Cardiac fibroblast (primary cell): ENCODE measurements around the gene NAA20.
A peak's percentile ranks its signal among the peaks of the same experiment; 100 is the strongest.

Experiments used
- DNase-seq, 2 donors: peaks; one replicate each; pipeline versions ENCODE4 v3.0.0 to v3.0.0-alpha.2; 2010; ENCODE audit warnings: low read depth in 2 of 2
- H3K4me3 ChIP-seq, 2 donors: replicated peaks in 1 of 2; 1 replicate in 1 of 2; 2 replicates in 1 of 2; pipeline ENCODE4 v1.5.1; 2011; ENCODE audit warnings: low read depth in 2 of 2, low read length in 2 of 2, mild to moderate bottlenecking in 2 of 2, moderate library complexity in 1 of 2
- CTCF ChIP-seq: IDR thresholded peaks from one replicate; pipeline ENCODE4 v1.5.1; 2011; ENCODE audit warnings: low read depth, mild to moderate bottlenecking, low read length, inconsistent platforms

NAA20 gene

GRCh38 chr20:20017844-20018185, 653 bp downstream of the NAA20 start:
- H3K4me3 ChIP-seq = peak overlapping the region; percentile 87 to 94
- no peak for TF ChIP-seq CTCF
- no peak for DNase-seq

GRCh38 chr20:20018366-20018765, 1.2 kb downstream of the NAA20 start:
- no peak for TF ChIP-seq CTCF
- no peak for DNase-seq
- peak overlapping the region; percentile 87 to 94 for H3K4me3 ChIP-seq

- no peak for TF ChIP-seq CTCF
- no peak overlapping the region for H3K4me3 ChIP-seq
- DNase-seq = no peak
These were observed 2.0 kb downstream of the NAA20 start for GRCh38 chr20:20019123-20019522.

- no peak for TF ChIP-seq CTCF
- H3K4me3 ChIP-seq = no peak overlapping the region
- DNase-seq = no peak
These were observed 3.7 kb downstream of the NAA20 start for GRCh38 chr20:20020908-20021307.

- DNase-seq = no peak
- H3K4me3 ChIP-seq = no peak overlapping the region
- TF ChIP-seq CTCF = no peak
These were observed 4.7 kb downstream of the NAA20 start for GRCh38 chr20:20021835-20022234.

- no peak for TF ChIP-seq CTCF
- no peak overlapping the region for H3K4me3 ChIP-seq
- DNase-seq = no peak
These were observed 5.3 kb downstream of the NAA20 start for GRCh38 chr20:20022498-20022897.

- no peak for DNase-seq
- no peak overlapping the region for H3K4me3 ChIP-seq
- no peak for TF ChIP-seq CTCF
These were observed 6.2 kb downstream of the NAA20 start for GRCh38 chr20:20023395-20023794.
